Transverse colon (tissue), 4 donors: ENCODE results near the gene RMND5A.

Experiments used
- CTCF ChIP-seq, 5 experiments: fragments of 200-600 bp in 3 of 5; fragments of 450-650 bp in 2 of 5; sonication (generic) in 3 of 5; IDR thresholded peaks; 1 replicate in 2 of 5; 2 replicates in 3 of 5; pipeline ENCODE4 v1.5.1; 2016 to 2017; ENCODE audit warnings: antibody characterized with exemption in 5 of 5, inconsistent platforms in 3 of 5, mild to moderate bottlenecking in 2 of 5, moderate library complexity in 1 of 5
- POLR2A ChIP-seq: fragments of 450-650 bp; IDR thresholded peaks from one replicate; pipeline ENCODE4 v1.6.1; 2016; ENCODE audit warnings: antibody characterized with exemption, mild to moderate bottlenecking, moderate library complexity
- POLR2AphosphoS5 ChIP-seq, 3 donors: sonication (generic); formaldehyde crosslinking; IDR thresholded peaks; one replicate each; pipeline ENCODE4 v1.6.1; 2016; ENCODE audit warnings: antibody characterized with exemption in 3 of 3

- TF ChIP-seq CTCF (IDR thresholded peaks at IDR 0.05) (no peak), POLR2A (no peak), POLR2AphosphoS5 (IDR thresholded peaks at IDR 0.05) (no peak)
These were observed 102.7 kb downstream of the RMND5A start for GRCh38 chr2:86822668-86823345.
